SW 1271 (cell line): ENCODE measurements around the gene PRPF4.
A peak's percentile ranks its signal among the peaks of the same experiment; 100 is the strongest.
"Not testable (repeated sequence)": the region's sequence is repeated elsewhere in the genome, so short reads cannot be mapped to it uniquely, and the experiment has no call there.

Source experiments
- DNase-seq, 2 experiments: peaks; one replicate each; lab custom pipeline; 2025; lab: John Stamatoyannopoulos, UW

PRPF4 gene

DNA sequence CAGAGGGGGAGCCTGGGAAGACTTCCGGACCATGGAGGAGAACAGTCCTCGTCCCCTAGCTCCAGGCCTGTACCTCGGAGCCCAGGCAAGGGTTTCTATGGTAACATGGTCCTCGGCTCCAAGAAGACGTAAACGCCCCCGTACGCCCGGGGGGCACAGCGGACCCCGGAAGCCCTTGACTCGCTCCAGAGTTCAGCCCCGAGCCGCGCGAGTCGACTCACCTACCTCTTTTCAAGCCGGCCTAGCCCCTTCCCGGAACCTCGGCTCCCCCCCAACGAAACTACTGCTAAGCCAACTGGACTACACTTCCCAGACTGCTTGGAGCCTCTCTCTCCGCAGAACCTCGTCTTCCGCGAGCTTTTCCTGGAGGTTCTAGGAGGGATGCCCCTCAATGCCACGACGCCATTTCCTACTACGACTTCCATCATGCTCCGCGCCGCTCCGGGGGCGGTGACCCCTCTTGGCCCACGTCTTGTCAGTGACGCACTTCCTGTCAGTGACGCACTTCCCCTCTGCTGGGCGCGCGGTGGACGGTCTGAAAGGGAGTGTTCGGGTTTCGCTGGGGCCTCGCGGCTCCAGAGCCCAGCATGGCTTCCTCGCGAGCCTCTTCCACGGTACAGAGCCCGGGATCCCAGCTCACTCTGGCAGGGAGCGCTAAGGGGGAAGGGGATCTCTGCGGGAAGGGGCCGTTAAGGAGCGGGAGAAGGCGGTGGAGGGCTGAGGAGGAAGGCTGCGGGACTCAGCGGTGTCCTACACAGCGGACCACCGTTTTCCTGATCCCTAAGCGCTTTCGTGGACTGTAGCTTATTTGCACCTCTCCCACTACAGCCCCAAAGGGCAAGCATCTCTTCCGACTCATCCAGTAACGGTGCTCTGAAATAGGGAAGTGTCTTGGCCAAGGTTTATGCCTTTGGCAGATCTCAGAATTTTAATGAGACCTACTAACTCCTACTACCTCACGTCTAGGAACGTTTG is at the start of gene PRPF4, which contains the start of gene CDC26:
Gene PRPF4, plus strand, starts transcription at position 502 of the 975 bp plus-strand sequence. Its CDS starts 86 bp downstream, at position 588.
Gene CDC26, minus strand, starts transcription at position 416 of the 975 bp plus-strand sequence. CDS start 3,065 bp downstream, outside the sequence.
- peak; percentile 98 to 100 for DNase-seq

DNA sequence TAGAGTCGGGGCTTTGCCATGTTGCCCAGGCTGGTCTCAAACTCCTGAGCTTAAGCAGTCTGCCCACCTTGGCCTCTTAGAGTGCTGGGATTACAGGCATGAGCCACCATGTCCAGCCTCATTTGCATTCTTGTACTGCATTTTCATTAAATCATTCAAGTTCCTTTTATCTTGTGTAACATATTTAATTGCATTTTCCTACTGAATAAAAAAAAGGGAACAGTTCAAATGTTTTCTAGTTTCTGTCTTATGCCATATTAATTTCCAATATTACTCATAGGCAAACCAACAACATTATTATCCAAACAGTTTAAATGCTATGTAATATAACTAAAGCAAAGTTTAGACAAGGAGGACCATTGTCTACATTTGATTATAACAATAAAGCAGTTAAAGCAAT is 48.0 kb upstream of the PRPF4 start:
- DNase-seq = no peak

- DNase-seq = no peak
Observed at GRCh38 chr9:113228130-113228665, 47.3 kb upstream of the PRPF4 start.

DNA sequence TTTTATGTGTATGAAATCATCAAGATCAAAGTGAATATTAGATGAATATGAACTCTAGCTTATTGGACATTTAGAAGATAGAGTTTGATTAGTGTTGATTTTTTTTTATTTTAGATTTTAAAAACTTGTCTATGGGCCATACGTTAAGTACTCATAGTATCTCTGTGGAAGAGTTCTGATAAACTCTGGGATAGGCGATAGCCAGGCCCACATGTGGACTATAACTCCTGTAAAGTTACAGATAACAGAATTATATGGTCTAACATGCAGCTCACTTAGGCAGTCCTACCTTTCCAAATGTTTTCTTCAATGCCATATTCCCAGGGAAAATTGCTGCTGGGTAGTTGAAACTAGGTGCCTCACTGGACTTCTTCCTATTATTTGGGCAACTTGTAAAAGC is 43.8 kb upstream of the PRPF4 start:
- no peak for DNase-seq

GRCh38 chr9:113235701-113236255 is 39.7 kb upstream of the PRPF4 start:
- not testable (repeated sequence) for DNase-seq

GRCh38 chr9:113237026-113237425 is 38.4 kb upstream of the PRPF4 start:
- DNase-seq = no peak

DNA sequence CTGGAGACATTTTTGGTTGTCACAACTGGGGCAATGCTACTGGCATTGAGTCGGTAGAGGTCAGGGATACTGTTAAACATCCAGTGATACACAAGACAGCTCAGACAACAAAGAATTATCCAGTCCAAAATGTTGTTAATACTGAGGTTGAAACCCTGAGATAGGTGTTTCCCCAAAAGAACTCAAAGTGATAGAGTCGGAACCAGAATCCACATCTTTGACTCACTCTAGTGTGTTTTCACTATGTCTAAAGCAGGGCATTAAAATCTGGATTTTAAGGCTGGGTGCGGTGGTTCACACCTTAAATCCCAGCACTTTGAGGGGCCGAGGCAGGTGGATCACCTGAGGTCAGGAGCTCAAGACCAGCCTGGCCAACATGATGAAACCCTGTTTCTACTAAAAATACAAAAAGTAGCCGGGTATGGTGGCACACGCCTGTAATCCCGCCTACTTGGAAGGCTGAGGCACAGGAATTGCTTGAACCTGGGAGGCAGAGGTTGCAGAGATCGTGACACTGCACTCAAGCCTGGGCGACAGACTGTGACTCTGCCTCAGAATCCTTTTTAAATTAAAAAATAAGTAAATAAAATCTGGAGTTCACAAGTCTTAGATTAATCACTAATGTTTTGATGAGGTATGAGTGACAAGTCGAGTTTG is 37.1 kb upstream of the PRPF4 start:
- no peak for DNase-seq

- DNase-seq = no peak
Observed at GRCh38 chr9:113238859-113239232, 36.6 kb upstream of the PRPF4 start.

DNA sequence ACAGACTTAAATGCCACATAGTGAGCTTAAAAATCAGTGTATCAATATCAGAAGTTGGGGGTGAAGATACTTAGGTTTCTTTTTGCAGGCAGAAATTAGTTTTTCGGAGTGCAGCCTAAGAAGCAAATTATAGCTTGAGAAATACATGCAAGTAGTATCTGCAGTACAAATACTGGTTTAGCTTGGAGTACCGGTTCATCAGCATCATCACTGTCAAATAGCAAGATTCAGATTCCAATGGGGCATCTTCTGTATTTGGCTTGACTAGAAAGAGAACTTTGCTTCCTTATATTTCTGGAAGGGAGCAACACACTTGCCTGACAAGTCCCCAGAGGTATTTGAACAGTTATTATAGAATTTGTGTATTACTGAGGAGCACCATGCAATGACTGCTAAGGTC is 34.3 kb upstream of the PRPF4 start:
- DNase-seq = no peak

DNA sequence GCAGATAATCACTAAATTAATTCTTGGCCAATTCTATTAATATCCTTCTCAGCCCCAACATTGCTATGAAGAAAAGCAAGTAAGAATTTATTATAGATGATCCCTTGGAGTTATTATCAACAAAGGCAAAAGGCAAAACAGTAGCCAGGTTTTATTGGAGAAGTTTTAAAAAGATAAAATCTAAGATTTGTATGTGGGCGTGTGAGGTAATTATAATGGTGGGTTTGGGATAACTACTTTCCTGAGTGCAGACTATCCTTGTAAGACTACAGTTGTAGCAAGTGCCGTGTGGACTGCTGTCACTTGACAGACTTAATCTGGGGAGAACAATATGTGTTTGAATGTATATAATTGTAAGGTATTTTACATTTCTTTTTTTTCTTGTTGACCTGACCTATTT is 30.9 kb upstream of the PRPF4 start:
- DNase-seq = no peak

DNA sequence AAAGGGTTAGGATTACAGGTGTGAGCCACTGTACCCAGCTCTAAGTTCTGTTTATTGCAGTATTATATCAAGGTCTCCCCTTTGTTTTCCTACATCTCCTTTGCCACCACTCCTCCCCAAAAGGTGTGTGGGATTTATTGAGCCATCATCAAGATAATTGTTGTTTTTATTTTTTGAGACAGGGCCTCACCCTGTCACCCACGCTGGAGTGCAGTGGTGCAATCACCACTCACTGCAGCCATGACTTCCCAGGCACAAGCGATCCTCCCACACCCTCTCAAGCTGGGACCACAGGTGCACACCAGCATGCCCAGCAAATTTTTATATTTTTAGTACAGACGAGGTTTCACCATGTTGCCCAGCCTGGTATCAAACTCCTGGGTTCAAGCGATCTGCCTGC is 29.6 kb upstream of the PRPF4 start:
- no peak for DNase-seq

GRCh38 chr9:113246928-113247327 is 28.5 kb upstream of the PRPF4 start:
- no peak for DNase-seq

- DNase-seq = no peak
Observed at GRCh38 chr9:113247640-113248039, 27.8 kb upstream of the PRPF4 start.

DNA sequence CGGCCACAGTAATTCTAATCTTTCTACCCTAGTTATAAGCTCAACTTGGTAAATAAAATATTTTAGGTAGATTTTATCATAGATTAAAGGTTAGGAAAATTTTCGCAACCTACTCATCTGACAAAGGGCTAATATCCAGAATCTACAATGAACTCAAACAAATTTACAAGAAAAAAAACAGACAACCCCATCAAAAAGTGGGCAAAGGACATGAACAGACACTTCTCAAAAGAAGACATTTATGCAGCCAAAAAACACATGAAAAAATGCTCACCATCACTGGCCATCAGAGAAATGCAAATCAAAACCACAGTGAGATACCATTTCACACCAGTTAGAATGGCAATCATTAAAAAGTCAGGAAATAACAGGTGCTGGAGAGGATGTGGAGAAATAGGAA is 25.8 kb upstream of the PRPF4 start:
- DNase-seq = not testable (repeated sequence)

DNA sequence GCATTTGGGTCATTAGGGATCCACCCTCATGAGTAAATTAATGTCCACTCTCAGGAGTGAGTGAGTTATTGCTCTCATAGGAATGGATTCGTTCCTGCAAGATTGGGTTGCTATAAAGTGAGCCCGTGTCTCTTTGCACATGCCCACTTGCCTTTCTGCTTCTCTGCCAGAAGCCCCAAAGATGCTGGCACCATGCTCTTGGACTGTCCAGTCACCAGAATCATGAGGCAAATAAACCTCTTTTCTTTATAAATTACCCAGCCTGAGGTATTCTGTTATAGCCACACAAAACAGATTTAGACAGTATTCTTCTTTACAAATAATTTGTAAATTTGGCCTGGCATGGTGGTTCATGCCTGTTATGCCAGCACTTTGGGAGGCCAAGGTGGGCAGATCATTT is 24.7 kb upstream of the PRPF4 start:
- no peak for DNase-seq

DNA sequence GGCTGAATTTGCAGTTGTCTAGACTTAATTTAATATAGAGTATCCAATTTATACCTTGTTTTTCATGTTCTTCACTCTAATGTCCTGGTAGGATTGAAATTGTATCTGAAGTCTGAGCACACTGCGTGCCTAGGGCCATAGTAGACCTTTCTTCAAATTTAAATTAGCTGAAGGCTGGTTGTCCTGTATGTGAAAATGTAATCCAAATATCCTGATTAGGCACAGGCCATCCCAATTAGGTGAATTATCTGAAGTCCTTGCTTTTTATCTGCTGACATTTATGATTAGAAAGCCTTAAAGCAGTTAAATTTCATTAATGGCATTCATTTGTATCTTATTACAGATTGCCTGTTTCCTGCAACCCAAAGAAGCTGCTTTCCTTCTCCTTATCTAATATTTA is 20.5 kb upstream of the PRPF4 start:
- DNase-seq = no peak

DNA sequence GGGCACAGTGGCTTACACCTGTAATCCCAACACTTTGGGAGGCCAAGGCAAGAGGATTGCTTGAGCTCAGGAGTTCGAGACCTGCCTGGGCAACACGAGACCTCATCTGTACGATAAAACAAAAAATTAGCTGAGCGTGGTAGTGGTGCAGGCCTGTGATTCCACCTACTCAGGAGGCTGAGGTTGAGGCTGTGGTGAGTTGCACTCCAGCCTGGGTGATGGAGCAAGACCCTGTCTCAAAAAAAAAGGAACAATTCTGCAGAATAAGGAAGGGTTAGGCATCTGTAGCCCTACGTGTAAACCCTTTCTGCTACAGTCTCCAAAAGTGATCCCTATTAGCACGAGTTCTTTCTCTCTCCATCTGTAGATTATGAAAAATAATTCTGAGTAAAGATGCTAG is 20.0 kb upstream of the PRPF4 start:
- DNase-seq = no peak

DNA sequence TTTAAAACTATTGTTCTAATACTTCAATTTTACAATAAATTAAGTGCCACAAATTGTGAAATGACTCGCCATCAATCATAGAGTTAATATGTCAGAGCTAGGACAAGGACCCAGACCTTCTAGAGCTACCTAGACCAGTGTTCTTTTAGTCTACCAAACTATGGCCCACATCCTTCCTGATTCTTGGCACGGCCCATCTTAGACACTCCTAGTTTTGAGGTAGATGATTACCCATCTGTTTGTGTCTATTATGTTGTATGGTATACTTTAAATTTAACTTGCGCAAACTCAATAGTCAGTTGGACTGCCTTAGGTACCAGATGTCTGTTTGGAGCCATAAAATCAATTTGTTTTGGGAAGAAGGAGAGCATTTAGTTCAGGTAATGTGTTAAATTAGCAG is 17.6 kb upstream of the PRPF4 start:
- DNase-seq = no peak

DNA sequence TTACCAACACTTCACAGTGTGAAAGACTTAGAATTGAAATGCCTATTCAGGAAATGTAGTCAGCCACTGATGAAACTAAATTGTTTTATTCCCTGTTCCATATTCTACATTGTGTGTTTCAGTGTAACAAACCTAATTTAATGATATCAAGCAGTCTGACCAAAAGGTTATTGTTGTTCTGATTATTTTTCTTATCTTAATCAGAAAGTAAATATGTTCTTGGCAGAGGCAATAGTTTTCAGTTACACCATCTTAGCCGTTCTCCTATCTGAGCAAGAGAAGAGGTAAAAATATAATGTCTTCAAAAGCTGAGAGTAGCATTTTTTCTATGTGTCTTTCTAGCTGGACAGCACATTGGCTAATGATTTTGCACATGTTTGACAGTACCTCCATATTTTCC is 17.2 kb upstream of the PRPF4 start:
- no peak for DNase-seq

DNA sequence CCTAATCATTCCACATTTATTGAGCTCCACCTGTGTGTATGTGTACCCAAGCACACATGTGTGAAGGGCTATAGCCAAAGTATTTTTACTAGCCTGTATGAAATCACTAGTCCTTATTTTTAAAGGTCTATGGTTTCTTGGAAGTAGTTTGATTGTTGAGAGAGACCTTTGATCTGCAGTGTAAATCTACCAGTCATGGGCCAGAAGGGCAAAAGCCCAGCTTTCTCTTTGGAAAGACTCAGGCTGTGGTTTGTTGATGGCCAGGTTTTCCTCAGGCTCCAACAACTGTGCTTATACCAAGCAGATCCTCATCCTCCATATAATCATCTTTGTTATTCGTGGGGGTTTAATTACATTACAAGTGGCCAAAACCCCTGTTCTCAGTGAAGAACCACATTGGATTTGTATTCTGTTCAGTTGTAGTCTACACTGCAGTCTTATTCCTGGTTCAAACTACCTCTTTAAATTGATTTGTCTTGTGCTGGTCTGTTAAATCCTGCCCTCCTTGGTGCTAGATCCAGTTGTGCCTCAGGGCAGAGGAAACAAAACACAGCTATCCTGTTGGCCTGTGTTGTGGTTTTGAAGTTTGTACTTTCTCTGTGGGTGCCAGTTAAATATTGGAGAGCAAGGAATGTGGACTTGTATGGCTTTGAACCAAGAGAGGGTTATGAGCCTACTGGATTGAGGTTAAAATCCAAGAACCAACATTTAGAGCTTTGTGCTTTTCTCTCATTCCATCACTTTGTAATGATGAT is 13.4 kb upstream of the PRPF4 start:
- DNase-seq = no peak

- DNase-seq = no peak
Observed at GRCh38 chr9:113266174-113266573, 9.3 kb upstream of the PRPF4 start.
